ENCODE results near the gene GINS2. TPM values are rescaled to one million over a fixed set of nuclear protein-coding genes. Genes with fewer than 3 reads are reported as not detected.

GINS2 gene
- total RNA-seq, 2 experiments from 2014 or later: 74.3 to 142 TPM

- DNase-seq (ENCODE audit: low spot score): no peak
- Histone ChIP-seq H2AFZ (ENCODE audit: low read length) (no peak overlapping the region), H3K4me1 (ENCODE audit: insufficient read depth, low read length, poor library complexity, severe bottlenecking) (no peaks in the 10 kb centered on the region), H3K4me3 (ENCODE audit: low read depth, low read length, poor library complexity, severe bottlenecking) (no peak overlapping the region), H3K9me3 (ENCODE audit: low read length) (no peaks in the 10 kb centered on the region), H3K36me3 (ENCODE audit: insufficient read depth, low read length) (0 out of 2 replicates have a peak, but pooled peaks cover 8% of the 10 kb centered on the region), H3K4me2 (ENCODE audit: low read length) (no peak overlapping the region), H3K27ac (ENCODE audit: low read depth, low read length, poor library complexity, severe bottlenecking) (no peak overlapping the region), H3K9me2 (ENCODE audit: insufficient read depth, low read length) (no peaks in the 10 kb centered on the region), H3K79me2 (ENCODE audit: insufficient read depth, low read depth, low read length) (no peaks in the 10 kb centered on the region), H4K20me1 (ENCODE audit: insufficient read depth, low read length) (no peaks in the 10 kb centered on the region)
- ChIA-PET POLR2A (interaction anchor here (0.7 kb wide), 1 partner anchor 130 kb away, joined by 3 read pairs; no protein-coding TSS in a partner anchor), CTCF (ENCODE audit: unreplicated experiment) (no interaction called here)
- no TSS peak for BruUV-seq (replicated peaks)
- TF ChIP-seq CTCF (conservative IDR thresholded peaks at IDR 0.05; ENCODE audit: low read length): no peak
- TF ChIP-seq EZH2phosphoT487 (IDR thresholded peaks at IDR 0.05; ENCODE audit: borderline replicate concordance, low read depth, low read length): no peak
- intact Hi-C loops (cut with micrococcal nuclease; ENCODE audit: unreplicated experiment): no loop called here
Measured at GRCh38 chr16:85644093-85644712, 44.6 kb downstream of the GINS2 start.

GRCh38 chr16:85643631-85644030 is 45.1 kb downstream of the GINS2 start:
- ChIA-PET POLR2A (interaction anchor here (0.7 kb wide), 1 partner anchor 129 kb away, joined by 3 read pairs; no protein-coding TSS in a partner anchor), CTCF (ENCODE audit: unreplicated experiment) (no interaction called here)
- TF ChIP-seq CTCF (conservative IDR thresholded peaks at IDR 0.05; ENCODE audit: low read length) (no peak), EZH2phosphoT487 (IDR thresholded peaks at IDR 0.05; ENCODE audit: borderline replicate concordance, low read depth, low read length) (no peak)
- no peaks in the 10 kb centered on the region for H3K9me2 ChIP-seq (ENCODE audit: insufficient read depth, low read length)
- H3K4me1 ChIP-seq (ENCODE audit: insufficient read depth, low read length, poor library complexity, severe bottlenecking): no peaks in the 10 kb centered on the region
- H3K4me3 ChIP-seq (ENCODE audit: low read depth, low read length, poor library complexity, severe bottlenecking): no peak overlapping the region
- no peak overlapping the region for H2AFZ ChIP-seq (ENCODE audit: low read length)
- H3K27ac ChIP-seq (ENCODE audit: low read depth, low read length, poor library complexity, severe bottlenecking): no peak overlapping the region
- H3K79me2 ChIP-seq (ENCODE audit: insufficient read depth, low read depth, low read length): no peaks in the 10 kb centered on the region
- H3K9me3 ChIP-seq (ENCODE audit: low read length): no peaks in the 10 kb centered on the region
- H4K20me1 ChIP-seq (ENCODE audit: insufficient read depth, low read length): no peaks in the 10 kb centered on the region
- no TSS peak for BruUV-seq (replicated peaks)
- H3K36me3 ChIP-seq (ENCODE audit: insufficient read depth, low read length): 0 out of 2 replicates have a peak, but pooled peaks cover 6% of the 10 kb centered on the region
- intact Hi-C loops (cut with micrococcal nuclease; ENCODE audit: unreplicated experiment): no loop called here
- no peak overlapping the region for H3K4me2 ChIP-seq (ENCODE audit: low read length)
- DNase-seq (ENCODE audit: low spot score): no peak

DNA sequence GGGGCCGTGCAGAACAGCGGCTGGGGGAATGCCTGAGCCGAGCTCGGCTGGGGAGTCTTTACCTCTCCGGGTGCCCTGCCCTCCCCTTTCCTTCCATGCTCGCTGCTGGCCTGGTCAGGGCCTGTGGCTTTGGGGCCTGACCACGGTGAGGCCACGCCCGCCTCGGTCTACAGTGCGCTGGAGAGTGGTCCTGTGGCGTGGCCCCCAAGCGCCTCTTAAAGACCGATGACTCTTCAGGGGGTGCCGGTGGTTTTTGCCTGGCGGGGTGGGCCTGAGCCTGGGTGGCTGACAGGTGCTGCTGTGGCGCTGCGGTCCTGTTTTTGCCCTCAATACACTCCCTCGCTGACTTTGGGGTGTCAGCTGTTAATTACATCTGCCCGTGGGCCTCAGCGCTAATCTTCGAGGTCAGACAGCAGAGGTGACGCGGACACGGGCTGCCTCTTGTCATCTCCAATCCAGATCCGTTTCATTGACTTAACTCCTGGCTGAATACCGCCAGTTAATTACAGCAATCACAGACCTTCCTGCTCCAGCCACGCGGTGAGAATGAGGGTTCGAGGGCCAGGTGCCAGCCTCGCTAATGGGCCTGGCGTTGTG is 45.9 kb downstream of the GINS2 start:
- no peak for DNase-seq (ENCODE audit: low spot score)
- H3K36me3 ChIP-seq (ENCODE audit: insufficient read depth, low read length): no peaks in the 10 kb centered on the region
- intact Hi-C loops (cut with micrococcal nuclease; ENCODE audit: unreplicated experiment): no loop called here
- no peaks in the 10 kb centered on the region for H3K9me3 ChIP-seq (ENCODE audit: low read length)
- no peak overlapping the region for H3K27ac ChIP-seq (ENCODE audit: low read depth, low read length, poor library complexity, severe bottlenecking)
- no peaks in the 10 kb centered on the region for H4K20me1 ChIP-seq (ENCODE audit: insufficient read depth, low read length)
- no peak overlapping the region for H2AFZ ChIP-seq (ENCODE audit: low read length)
- H3K9me2 ChIP-seq (ENCODE audit: insufficient read depth, low read length): no peaks in the 10 kb centered on the region
- ChIA-PET POLR2A (no interaction called here), CTCF (ENCODE audit: unreplicated experiment) (no interaction called here)
- BruUV-seq (replicated peaks): no TSS peak
- H3K4me2 ChIP-seq (ENCODE audit: low read length): no peak overlapping the region
- no peak overlapping the region for H3K4me3 ChIP-seq (ENCODE audit: low read depth, low read length, poor library complexity, severe bottlenecking)
- H3K79me2 ChIP-seq (ENCODE audit: insufficient read depth, low read depth, low read length): no peaks in the 10 kb centered on the region
- TF ChIP-seq CTCF (conservative IDR thresholded peaks at IDR 0.05; ENCODE audit: low read length): no peak
- no peak for TF ChIP-seq EZH2phosphoT487 (IDR thresholded peaks at IDR 0.05; ENCODE audit: borderline replicate concordance, low read depth, low read length)
- H3K4me1 ChIP-seq (ENCODE audit: insufficient read depth, low read length, poor library complexity, severe bottlenecking): no peaks in the 10 kb centered on the region

Measured in OCI-LY7 (cell line).